Measurements from ENCODE around the gene ITPA. TPM values are rescaled to one million over a fixed set of nuclear protein-coding genes. Genes with fewer than 3 reads are reported as not detected.
A peak's percentile ranks its signal among the peaks of the same experiment; 100 is the strongest.
"Not testable (repeated sequence)": the region's sequence is repeated elsewhere in the genome, so short reads cannot be mapped to it uniquely, and the experiment has no call there.

ITPA gene
- total RNA-seq, 2 experiments from 2014 or later = 56.3 to 66.9 TPM

- intact Hi-C loops (cut with micrococcal nuclease) = no loop called here
- POLR2A ChIA-PET = interaction anchor here (0.6 to 1.5 kb wide), 3 partner anchors 8 to 86 kb away, joined by 3 to 8 read pairs (median 3); no protein-coding TSS in a partner anchor
These were observed 1.0 kb downstream of the ITPA start for GRCh38 chr20:3210346-3210745.

DNA sequence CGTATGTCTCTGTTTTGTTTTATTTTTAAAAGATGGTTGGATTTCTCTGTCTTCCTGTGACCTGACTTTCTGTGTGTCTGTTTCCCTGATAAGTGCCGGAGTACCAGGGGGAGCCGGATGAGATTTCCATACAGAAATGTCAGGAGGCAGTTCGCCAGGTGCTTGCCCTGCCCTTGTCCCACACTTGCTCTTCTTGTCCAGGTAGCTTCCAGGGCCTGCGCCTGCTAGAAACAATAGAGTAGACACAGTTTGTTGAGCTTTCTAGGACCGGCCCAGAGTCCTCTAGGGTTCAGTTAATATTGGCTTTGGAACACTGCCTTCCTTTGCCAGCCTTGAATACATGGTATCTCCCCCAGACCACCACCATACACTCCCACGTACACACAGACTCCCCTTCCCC lies 3.9 kb downstream of the ITPA start:
- POLR2A ChIA-PET = interaction anchor here (1.3 kb wide), 1 partner anchor 10 kb away, joined by 3 read pairs; no protein-coding TSS in a partner anchor
- H3K27ac Mint-ChIP-seq = no peak overlapping the region
- no peak overlapping the region for H3K4me3 Mint-ChIP-seq
- ATAC-seq (no peak), DNase-seq (no peak)
- no peaks in the 10 kb centered on the region for H3K27me3 Mint-ChIP-seq
- peaks cover 17% of the 10 kb centered on the region for H3K36me3 Mint-ChIP-seq (ENCODE audit: low read depth)
- H3K9me3 Mint-ChIP-seq = no peaks in the 10 kb centered on the region
- TF ChIP-seq, protein P1, sequence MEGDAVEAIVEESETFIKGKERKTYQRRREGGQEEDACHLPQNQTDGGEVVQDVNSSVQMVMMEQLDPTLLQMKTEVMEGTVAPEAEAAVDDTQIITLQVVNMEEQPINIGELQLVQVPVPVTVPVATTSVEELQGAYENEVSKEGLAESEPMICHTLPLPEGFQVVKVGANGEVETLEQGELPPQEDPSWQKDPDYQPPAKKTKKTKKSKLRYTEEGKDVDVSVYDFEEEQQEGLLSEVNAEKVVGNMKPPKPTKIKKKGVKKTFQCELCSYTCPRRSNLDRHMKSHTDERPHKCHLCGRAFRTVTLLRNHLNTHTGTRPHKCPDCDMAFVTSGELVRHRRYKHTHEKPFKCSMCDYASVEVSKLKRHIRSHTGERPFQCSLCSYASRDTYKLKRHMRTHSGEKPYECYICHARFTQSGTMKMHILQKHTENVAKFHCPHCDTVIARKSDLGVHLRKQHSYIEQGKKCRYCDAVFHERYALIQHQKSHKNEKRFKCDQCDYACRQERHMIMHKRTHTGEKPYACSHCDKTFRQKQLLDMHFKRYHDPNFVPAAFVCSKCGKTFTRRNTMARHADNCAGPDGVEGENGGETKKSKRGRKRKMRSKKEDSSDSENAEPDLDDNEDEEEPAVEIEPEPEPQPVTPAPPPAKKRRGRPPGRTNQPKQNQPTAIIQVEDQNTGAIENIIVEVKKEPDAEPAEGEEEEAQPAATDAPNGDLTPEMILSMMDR (IDR thresholded peaks at IDR 0.05) = no peak
- intact Hi-C loops (cut with micrococcal nuclease) = no loop called here
- CTCF ChIA-PET = no interaction called here
- H3K4me1 Mint-ChIP-seq (ENCODE audit: low read depth) = peaks cover 20% of the 10 kb centered on the region

More at GRCh38 chr20:3210346-3210745, 1.0 kb downstream of the ITPA start:
- Mint-ChIP-seq H3K27me3 (no peaks in the 10 kb centered on the region), H3K27ac (peak overlapping the region; percentile 30), H3K4me3 (peak overlapping the region; percentile 86), H3K9me3 (no peaks in the 10 kb centered on the region), H3K36me3 (ENCODE audit: low read depth) (peaks cover 17% of the 10 kb centered on the region), H3K4me1 (ENCODE audit: low read depth) (peaks cover 20% of the 10 kb centered on the region)
- TF ChIP-seq, protein P1 (IDR thresholded peaks at IDR 0.05) = no peak
- CTCF ChIA-PET = interaction anchor here (0.7 to 1.8 kb wide), 5 partner anchors 8 to 120 kb away, joined by 3 to 11 read pairs (median 3); no protein-coding TSS in a partner anchor
- ATAC-seq (no peak), DNase-seq (no peak)

GRCh38 chr20:3215359-3215917 lies 6.1 kb downstream of the ITPA start:
- CTCF ChIA-PET = interaction anchor here (6.3 kb wide), 1 partner anchor 100 kb away, joined by 63 read pairs; no protein-coding TSS in a partner anchor
- H3K9me3 Mint-ChIP-seq = not testable (repeated sequence)

DNA sequence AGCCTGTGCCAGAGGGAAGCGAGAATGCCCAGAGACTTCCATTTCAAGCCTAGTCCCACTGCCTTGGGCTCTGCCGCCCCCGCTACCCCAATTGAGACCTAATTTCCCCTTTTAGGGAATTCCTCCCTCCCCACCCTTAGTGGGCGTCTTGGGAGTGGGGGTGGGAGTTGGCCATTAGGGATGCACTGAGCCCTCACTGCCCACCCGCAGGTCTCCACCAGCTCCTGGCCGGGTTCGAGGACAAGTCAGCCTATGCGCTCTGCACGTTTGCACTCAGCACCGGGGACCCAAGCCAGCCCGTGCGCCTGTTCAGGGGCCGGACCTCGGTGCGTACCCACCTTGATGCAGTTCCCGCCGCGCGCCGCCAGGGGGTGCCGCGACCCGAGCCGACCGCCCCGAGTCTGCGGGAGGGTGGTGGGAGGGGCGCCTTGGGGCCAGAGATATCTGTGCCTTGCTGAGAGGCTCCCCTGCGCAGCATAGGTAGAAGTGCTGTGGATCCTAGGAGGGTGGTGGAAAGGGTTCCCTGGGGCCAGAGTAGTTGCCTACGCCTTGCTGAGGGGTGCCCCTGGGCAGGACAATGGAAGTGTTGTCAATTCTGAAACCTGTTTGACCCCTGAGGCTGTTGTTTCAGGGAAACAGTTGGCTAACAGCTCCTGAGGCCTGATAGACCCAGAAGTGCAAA lies 9.2 kb downstream of the ITPA start:
- no peak overlapping the region for H3K4me3 Mint-ChIP-seq
- POLR2A ChIA-PET = interaction anchor here (0.6 to 1.4 kb wide), 2 partner anchors 9 to 493 kb away, joined by 3 read pairs; no protein-coding TSS in a partner anchor

More at GRCh38 chr20:3215359-3215917, 6.1 kb downstream of the ITPA start:
- POLR2A ChIA-PET, H3K27me3 Mint-ChIP-seq, H3K27ac Mint-ChIP-seq, DNase-seq, H3K4me3 Mint-ChIP-seq, ATAC-seq: not testable (repeated sequence)
- peaks cover 14% of the 10 kb centered on the region for H3K4me1 Mint-ChIP-seq (ENCODE audit: low read depth)
- intact Hi-C loops (cut with micrococcal nuclease) = loop anchor here (5.0 kb wide), 1 partner anchor 102 kb away; no protein-coding TSS in a partner anchor
- H3K36me3 Mint-ChIP-seq (ENCODE audit: low read depth) = peaks cover 19% of the 10 kb centered on the region

More for the DNA sequence above, 9.2 kb downstream of the ITPA start:
- Mint-ChIP-seq H3K27me3 (no peaks in the 10 kb centered on the region), H3K9me3 (no peaks in the 10 kb centered on the region), H3K36me3 (ENCODE audit: low read depth) (peaks cover 30% of the 10 kb centered on the region), H3K4me1 (ENCODE audit: low read depth) (peaks cover 15% of the 10 kb centered on the region), H3K27ac (no peak overlapping the region)
- TF ChIP-seq, protein P1 (IDR thresholded peaks at IDR 0.05) = peak; percentile 96
- intact Hi-C loops (cut with micrococcal nuclease) = loop anchor here (5.0 kb wide), 1 partner anchor 99 kb away; no protein-coding TSS in a partner anchor
- peak; percentile 94 for ATAC-seq
- CTCF ChIA-PET = interaction anchor here (0.7 to 6.3 kb wide), 38 partner anchors 8 to 368 kb away, joined by 3 to 63 read pairs (median 4); partner anchors contain the start of genes DNAAF9, ITPA and SLC4A11
- peak; percentile 80 for DNase-seq
